Cerebellar nuclear complex (tissue), 1 donor: Measurements from ENCODE around the gene ADAMTSL4.
"Not testable (repeated sequence)": the region's sequence is repeated elsewhere in the genome, so short reads cannot be mapped to it uniquely, and the experiment has no call there.

ENCODE experiments used
- DNase-seq, 2 experiments: peaks; one replicate each; lab custom pipeline; 2025; lab: John Stamatoyannopoulos, UW

Gene ADAMTSL4

GRCh38 chr1:150555198-150555970 is 6.2 kb downstream of the ADAMTSL4 start:
- no peak for DNase-seq

- DNase-seq = no peak
Measured at GRCh38 chr1:150555971-150556865, 7.0 kb downstream of the ADAMTSL4 start.

- no peak for DNase-seq
Measured at GRCh38 chr1:150557065-150557600, 7.9 kb downstream of the ADAMTSL4 start.

GRCh38 chr1:150557813-150558212 is 8.6 kb downstream of the ADAMTSL4 start:
- DNase-seq = no peak

GRCh38 chr1:150558303-150558704 is 9.1 kb downstream of the ADAMTSL4 start:
- no peak for DNase-seq

- no peak for DNase-seq
Measured at GRCh38 chr1:150558761-150559655, 9.8 kb downstream of the ADAMTSL4 start.

GRCh38 chr1:150559656-150560010 is 10.4 kb downstream of the ADAMTSL4 start:
- no peak for DNase-seq

- no peak for DNase-seq
Measured at GRCh38 chr1:150560011-150560438, 10.8 kb downstream of the ADAMTSL4 start.

GRCh38 chr1:150560576-150561253 is 11.5 kb downstream of the ADAMTSL4 start:
- peak in 1 of 2 experiments; percentile 70 for DNase-seq

GRCh38 chr1:150561254-150561973 is 12.2 kb downstream of the ADAMTSL4 start:
- peak; percentile 76 to 79 for DNase-seq

- DNase-seq = peak; percentile 26 to 28
Measured at GRCh38 chr1:150561974-150562445, 12.8 kb downstream of the ADAMTSL4 start.

GRCh38 chr1:150562446-150563339 is 13.5 kb downstream of the ADAMTSL4 start:
- DNase-seq = no peak

- DNase-seq = no peak
Measured at GRCh38 chr1:150563340-150564038, 14.3 kb downstream of the ADAMTSL4 start.

GRCh38 chr1:150564051-150564991 is 15.1 kb downstream of the ADAMTSL4 start:
- no peak for DNase-seq

GRCh38 chr1:150565240-150565991 is 16.2 kb downstream of the ADAMTSL4 start:
- DNase-seq = not testable (repeated sequence)

GRCh38 chr1:150566589-150567340 is 17.6 kb downstream of the ADAMTSL4 start:
- no peak for DNase-seq
